Peyer's patch (tissue), 4 donors: ENCODE data around the gene CRADD.

Source experiments
- CTCF ChIP-seq, 6 experiments: fragments of 450-650 bp in 4 of 6; fragments of 200-600 bp in 2 of 6; sonication (generic) in 1 of 6; IDR thresholded peaks; one replicate each; pipeline ENCODE4 v1.5.1; 2017 to 2019; ENCODE audit warnings: antibody characterized with exemption in 6 of 6, mild to moderate bottlenecking in 3 of 6, moderate library complexity in 1 of 6
- POLR2A ChIP-seq, 2 donors: fragments of 450-650 bp; IDR thresholded peaks; one replicate each; pipeline ENCODE4 v1.5.1; 2017; ENCODE audit warnings: antibody characterized with exemption in 2 of 2, mild to moderate bottlenecking in 2 of 2, moderate library complexity in 2 of 2

- TF ChIP-seq POLR2A (IDR thresholded peaks at IDR 0.05) (no peak), CTCF (IDR thresholded peaks at IDR 0.05) (no peak)
These were observed 39.1 kb upstream of the CRADD start for GRCh38 chr12:93638095-93638494.
